DND-41 (cell line): ENCODE results near the gene SPO11.

Source experiments
- EZH2 ChIP-seq: IDR thresholded peaks from 3 replicates; pipeline ENCODE4 v1.6.1; 2012; ENCODE audit warnings: borderline replicate concordance, low read depth, mild to moderate bottlenecking, moderate library complexity, low read length, inconsistent platforms; ENCODE audit not compliant: severe bottlenecking
- TF ChIP-seq, protein P1 (sequence below): IDR thresholded peaks from 2 replicates; pipeline ENCODE4 v1.5.1; 2012; ENCODE audit warnings: borderline replicate concordance, low read length, moderate library complexity, mild to moderate bottlenecking; ENCODE audit not compliant: poor library complexity, severe bottlenecking; ENCODE audit errors: extremely low read depth

DNA sequence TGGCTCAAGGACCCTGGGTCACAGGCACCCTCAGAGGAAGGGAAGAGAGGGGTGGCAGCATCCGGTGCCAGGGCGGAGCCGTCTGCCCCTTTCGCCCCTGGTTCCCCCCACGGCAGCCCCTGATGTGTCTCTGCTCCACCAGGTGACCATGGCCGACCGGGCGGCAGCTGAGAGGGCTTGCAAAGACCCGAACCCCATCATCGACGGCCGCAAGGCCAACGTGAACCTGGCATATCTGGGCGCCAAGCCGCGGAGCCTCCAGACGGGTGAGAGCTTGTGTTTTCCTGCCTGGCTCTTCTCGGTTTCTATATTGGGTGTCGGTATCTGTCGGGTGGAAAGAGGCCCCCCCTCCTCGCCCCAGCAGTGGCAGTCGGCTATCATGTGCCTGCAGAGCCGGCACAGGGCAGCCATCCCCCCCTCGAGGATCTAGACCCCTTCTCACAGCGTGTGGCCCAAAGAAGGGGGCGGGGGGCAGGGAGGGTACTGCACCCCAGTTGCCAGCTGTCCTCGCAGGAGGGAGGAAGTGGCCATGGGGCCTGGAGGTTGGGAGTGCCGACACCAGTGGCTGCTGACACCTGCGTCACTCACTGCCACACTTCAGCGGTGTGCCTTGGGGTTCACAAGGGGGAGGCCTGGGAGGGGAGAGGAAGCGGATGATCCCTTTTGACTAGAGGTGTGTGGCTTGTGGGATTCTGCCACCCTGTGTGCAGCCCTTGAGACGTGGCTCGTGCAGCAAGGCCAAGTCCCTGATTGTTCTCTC is 63.1 kb downstream of the SPO11 start:
- TF ChIP-seq, protein P1, sequence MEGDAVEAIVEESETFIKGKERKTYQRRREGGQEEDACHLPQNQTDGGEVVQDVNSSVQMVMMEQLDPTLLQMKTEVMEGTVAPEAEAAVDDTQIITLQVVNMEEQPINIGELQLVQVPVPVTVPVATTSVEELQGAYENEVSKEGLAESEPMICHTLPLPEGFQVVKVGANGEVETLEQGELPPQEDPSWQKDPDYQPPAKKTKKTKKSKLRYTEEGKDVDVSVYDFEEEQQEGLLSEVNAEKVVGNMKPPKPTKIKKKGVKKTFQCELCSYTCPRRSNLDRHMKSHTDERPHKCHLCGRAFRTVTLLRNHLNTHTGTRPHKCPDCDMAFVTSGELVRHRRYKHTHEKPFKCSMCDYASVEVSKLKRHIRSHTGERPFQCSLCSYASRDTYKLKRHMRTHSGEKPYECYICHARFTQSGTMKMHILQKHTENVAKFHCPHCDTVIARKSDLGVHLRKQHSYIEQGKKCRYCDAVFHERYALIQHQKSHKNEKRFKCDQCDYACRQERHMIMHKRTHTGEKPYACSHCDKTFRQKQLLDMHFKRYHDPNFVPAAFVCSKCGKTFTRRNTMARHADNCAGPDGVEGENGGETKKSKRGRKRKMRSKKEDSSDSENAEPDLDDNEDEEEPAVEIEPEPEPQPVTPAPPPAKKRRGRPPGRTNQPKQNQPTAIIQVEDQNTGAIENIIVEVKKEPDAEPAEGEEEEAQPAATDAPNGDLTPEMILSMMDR, result peak; percentile 15
- TF ChIP-seq EZH2, result no peak
